ENCODE results near the gene CYBB.

GRCh38 chrX:37840931-37841330 is 61.1 kb downstream of the CYBB start:
- TF ChIP-seq POLR2A (IDR thresholded peaks at IDR 0.05), result no peak
- no peak for TF ChIP-seq CTCF (IDR thresholded peaks at IDR 0.05)
